ENCODE data around the gene FAM72A. TPM values are rescaled to one million over a fixed set of nuclear protein-coding genes. Genes with fewer than 3 reads are reported as not detected.
"Not testable (repeated sequence)": the region's sequence is repeated elsewhere in the genome, so short reads cannot be mapped to it uniquely, and the experiment has no call there.

The FAM72A gene
- total RNA-seq, 4 donors from 2014 or later = 0.80 TPM; not detected in 3

- not testable (repeated sequence) for H3K4me1 ChIP-seq, H3K9me3 ChIP-seq, H3K36me3 ChIP-seq, DNase-seq, H3K27me3 ChIP-seq, H3K4me3 ChIP-seq, H3K27ac ChIP-seq
- TF ChIP-seq CTCF (IDR thresholded peaks at IDR 0.05) = peak in 1 of 6 experiments; percentile 24
Observed at GRCh38 chr1:206167350-206168029, 35.1 kb downstream of the FAM72A start.

GRCh38 chr1:206145771-206146290 is 56.8 kb downstream of the FAM72A start:
- no peak overlapping the region for H3K27ac ChIP-seq
- TF ChIP-seq POLR2A (IDR thresholded peaks at IDR 0.05) = no peak
- no peak for TF ChIP-seq CTCF (IDR thresholded peaks at IDR 0.05)

DNA sequence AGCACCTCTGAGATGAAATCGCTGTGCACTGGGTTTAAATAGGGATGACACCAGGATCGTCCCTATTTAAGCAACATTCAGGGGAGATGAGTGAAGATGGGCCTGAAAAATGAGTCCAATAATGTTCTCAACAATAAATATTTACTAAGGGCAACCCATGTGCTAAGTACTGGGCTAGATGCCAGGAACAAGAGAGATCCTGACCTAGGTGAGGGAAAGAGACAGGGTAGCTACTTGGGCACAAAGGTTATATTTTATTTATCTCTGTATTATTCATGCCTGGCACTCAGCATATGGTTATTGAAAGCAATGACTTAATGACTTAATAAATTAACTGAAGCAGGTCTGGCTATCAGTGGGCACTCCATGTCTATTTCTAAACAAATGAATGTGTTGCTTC is 58.0 kb downstream of the FAM72A start:
- Histone ChIP-seq H3K36me3 (no peaks in the 10 kb centered on the region), H3K4me1 (no peaks in the 10 kb centered on the region), H3K9me3 (no peaks in the 10 kb centered on the region), H3K4me3 (no peak overlapping the region), H3K27me3 (no peaks in the 10 kb centered on the region), H3K27ac (no peak overlapping the region)
- TF ChIP-seq CTCF (IDR thresholded peaks at IDR 0.05) (no peak), POLR2A (IDR thresholded peaks at IDR 0.05) (no peak)
- DNase-seq = no peak

More at GRCh38 chr1:206145771-206146290, 56.8 kb downstream of the FAM72A start:
- Histone ChIP-seq H3K4me1 (no peaks in the 10 kb centered on the region), H3K36me3 (no peaks in the 10 kb centered on the region), H3K4me3 (no peak overlapping the region), H3K27me3 (no peaks in the 10 kb centered on the region), H3K9me3 (no peaks in the 10 kb centered on the region)
- DNase-seq = no peak

DNA sequence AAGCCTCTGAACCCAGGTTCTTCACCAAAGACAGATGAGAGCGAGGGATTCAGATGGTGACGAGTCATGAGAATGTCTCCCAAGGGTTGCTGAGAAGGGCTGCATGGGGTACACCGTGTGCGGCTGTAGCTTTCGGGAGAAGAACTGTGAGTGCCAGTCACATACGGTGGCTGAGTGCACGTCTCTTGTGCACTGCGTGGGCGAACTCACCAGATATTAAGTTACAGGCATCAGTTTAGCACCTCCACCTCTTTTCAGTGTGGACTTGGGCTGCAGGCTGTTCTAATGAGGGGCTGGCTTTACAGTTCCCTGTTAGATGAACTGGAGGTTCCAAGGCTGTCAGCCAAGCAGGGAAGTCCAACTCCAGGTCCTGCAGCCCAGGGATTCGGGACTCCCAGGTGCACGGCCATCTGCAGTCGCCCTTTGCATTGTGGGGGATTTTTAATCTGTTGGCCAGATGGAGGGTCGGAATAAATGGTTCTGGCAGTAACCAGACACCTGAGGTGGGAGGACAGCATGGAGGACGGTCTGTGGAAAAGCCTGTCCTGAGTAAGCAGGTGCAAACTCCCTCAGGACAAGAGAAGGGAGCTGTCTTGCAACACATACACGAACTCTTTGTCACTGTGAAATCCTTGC is 59.0 kb downstream of the FAM72A start:
- no peak for DNase-seq
- TF ChIP-seq POLR2A (IDR thresholded peaks at IDR 0.05) (no peak), CTCF (IDR thresholded peaks at IDR 0.05) (no peak)
- Histone ChIP-seq H3K36me3 (no peaks in the 10 kb centered on the region), H3K27me3 (no peaks in the 10 kb centered on the region), H3K4me3 (no peak overlapping the region), H3K9me3 (no peaks in the 10 kb centered on the region), H3K27ac (no peak overlapping the region), H3K4me1 (no peaks in the 10 kb centered on the region)

DNA sequence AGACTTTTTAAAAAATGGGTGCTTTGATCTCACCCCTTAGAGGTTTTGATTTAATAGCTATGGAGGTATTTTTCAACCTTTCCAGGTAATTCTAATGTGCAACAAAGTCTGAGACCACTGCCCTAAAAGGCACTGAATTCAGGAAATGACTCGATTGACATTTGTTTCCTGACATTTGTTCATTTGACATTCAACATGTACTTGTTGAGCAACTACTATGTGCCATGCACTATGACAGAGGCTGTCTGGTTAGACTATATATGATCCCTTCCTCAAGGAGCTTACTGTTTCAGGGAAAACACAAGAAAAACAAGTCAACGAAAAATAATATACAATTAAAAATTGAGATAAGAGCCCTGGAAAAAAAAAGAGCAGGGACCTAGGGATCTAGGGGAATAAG is 59.9 kb downstream of the FAM72A start:
- no peak overlapping the region for H3K4me3 ChIP-seq
- no peak for TF ChIP-seq CTCF (IDR thresholded peaks at IDR 0.05)
- TF ChIP-seq POLR2A (IDR thresholded peaks at IDR 0.05) = no peak
- no peaks in the 10 kb centered on the region for H3K27me3 ChIP-seq
- H3K36me3 ChIP-seq = no peaks in the 10 kb centered on the region
- DNase-seq = no peak
- no peak overlapping the region for H3K27ac ChIP-seq
- H3K4me1 ChIP-seq = no peaks in the 10 kb centered on the region
- no peaks in the 10 kb centered on the region for H3K9me3 ChIP-seq
